T-cell (primary cell): ENCODE data around the gene TTC13. TPM values are rescaled to one million over a fixed set of nuclear protein-coding genes. Genes with fewer than 3 reads are reported as not detected.

ENCODE experiments used
- ATAC-seq, 4 experiments: fragments of 200-7000 bp in 3 of 4; fragments of 150-1000 bp in 1 of 4; cut with Tn5 transposase; replicated peaks in 1 of 4; 1 replicate in 3 of 4; 2 replicates in 1 of 4; pipeline ENCODE4 v1.10.0; 2021; ENCODE audit warnings: moderate library complexity in 3 of 4, mild to moderate bottlenecking in 2 of 4, moderate number of reproducible peaks in 1 of 4
- CTCF ChIA-PET, 2 donors: fragments of 300-600 bp; sonication (Branson Sonifier 250); formaldehyde crosslinking; loops; one replicate each; lab custom pipeline; 2022; ENCODE audit warnings: antibody characterized with exemption in 2 of 2; lab: Charles Lee
- POLR2A ChIA-PET, 2 donors: fragments of 300-600 bp; sonication (Branson Sonifier 250); formaldehyde crosslinking; loops; one replicate each; lab custom pipeline; 2022; ENCODE audit warnings: antibody characterized with exemption in 2 of 2; lab: Charles Lee
- DNase-seq, 35 experiments: peaks; one replicate each; pipeline versions ENCODE4 v3.0.0 to v3.0.0-alpha.2; 2013 to 2023
- H3K27ac ChIP-seq: one replicate; pipeline ENCODE4 v1.5.1; 2013; ENCODE audit warnings: low read length
- H3K27me3 ChIP-seq, 2 experiments: replicated peaks in 1 of 2; 1 replicate in 1 of 2; 2 replicates in 1 of 2; pipeline versions ENCODE4 v1.6.1 to v1.7.0; 2013; ENCODE audit warnings: low read length in 1 of 2, mixed read lengths in 1 of 2; ENCODE audit not compliant: control insufficient read depth in 2 of 2, insufficient read depth in 2 of 2; ENCODE audit errors: extremely low read depth in 1 of 2
- H3K36me3 ChIP-seq, 2 donors: 1 replicate in 1 of 2; 2 replicates in 1 of 2; pipeline versions ENCODE4 v1.6.1 to v1.7.0; 2013; ENCODE audit warnings: low read length in 1 of 2; ENCODE audit not compliant: control insufficient read depth in 2 of 2, insufficient read depth in 1 of 2; ENCODE audit errors: extremely low read depth in 1 of 2
- H3K4me1 ChIP-seq, 2 experiments: 1 replicate in 1 of 2; 2 replicates in 1 of 2; pipeline versions ENCODE4 v1.6.1 to v1.7.0; 2013; ENCODE audit warnings: low read length in 2 of 2, mixed read lengths in 1 of 2; ENCODE audit not compliant: insufficient read depth in 2 of 2, control insufficient read depth in 1 of 2; ENCODE audit errors: extremely low read depth in 1 of 2
- H3K4me3 ChIP-seq, 2 donors: 1 replicate in 1 of 2; 2 replicates in 1 of 2; pipeline versions ENCODE4 v1.5.1 to v1.7.0; 2013; ENCODE audit warnings: mild to moderate bottlenecking in 2 of 2, low read length in 1 of 2, moderate library complexity in 1 of 2; ENCODE audit not compliant: control insufficient read depth in 1 of 2; ENCODE audit errors: extremely low read depth in 1 of 2
- H3K9me3 ChIP-seq: 2 replicates; pipeline ENCODE4 v1.7.0; 2013
- H3K27ac Mint-ChIP-seq, 2 donors: one replicate each; pipeline ENCODE4 v1.8.0; 2020 to 2021; ENCODE audit warnings: mild to moderate bottlenecking in 2 of 2, mixed read lengths in 2 of 2
- H3K27me3 Mint-ChIP-seq, 2 donors: one replicate each; pipeline ENCODE4 v1.8.0; 2021 to 2022; ENCODE audit warnings: mixed read lengths in 2 of 2
- H3K36me3 Mint-ChIP-seq: one replicate; pipeline ENCODE4 v1.8.0; 2021; ENCODE audit warnings: mixed read lengths
- H3K4me1 Mint-ChIP-seq, 3 donors: one replicate each; pipeline ENCODE4 v1.8.0; 2020 to 2022; ENCODE audit warnings: mixed read lengths in 3 of 3, mild to moderate bottlenecking in 1 of 3
- H3K4me3 Mint-ChIP-seq, 3 donors: one replicate each; pipeline ENCODE4 v1.8.0; 2020 to 2022; ENCODE audit warnings: mild to moderate bottlenecking in 3 of 3, mixed read lengths in 3 of 3, moderate library complexity in 3 of 3
- H3K9me3 Mint-ChIP-seq, 3 donors: one replicate each; pipeline ENCODE4 v1.8.0; 2020 to 2022; ENCODE audit warnings: mixed read lengths in 3 of 3
- WGBS: methylation state at CpG from one replicate; pipeline ENCODE4 v1.1.5; 2013; ENCODE audit warnings: missing lambda C conversion rate; ENCODE audit not compliant: insufficient coverage; 5-methylcytosine and 5-hydroxymethylcytosine counted together
- total RNA-seq, 35 experiments: library from RNA in 6 of 35; stranded (reverse) in 6 of 35; fragments of 120-200 nt in 1 of 35; gene quantifications; one replicate each; pipeline versions ENCODE4 v1.2.1 to v1.2.4 and lab custom pipeline; 2013 to 2026

The TTC13 gene
- total RNA-seq, 5 donors from 2014 or later (not counting 1 experiment from before 2014, with no cell fraction given) = 39.7 to 44.9 (median 42.2) TPM

DNA sequence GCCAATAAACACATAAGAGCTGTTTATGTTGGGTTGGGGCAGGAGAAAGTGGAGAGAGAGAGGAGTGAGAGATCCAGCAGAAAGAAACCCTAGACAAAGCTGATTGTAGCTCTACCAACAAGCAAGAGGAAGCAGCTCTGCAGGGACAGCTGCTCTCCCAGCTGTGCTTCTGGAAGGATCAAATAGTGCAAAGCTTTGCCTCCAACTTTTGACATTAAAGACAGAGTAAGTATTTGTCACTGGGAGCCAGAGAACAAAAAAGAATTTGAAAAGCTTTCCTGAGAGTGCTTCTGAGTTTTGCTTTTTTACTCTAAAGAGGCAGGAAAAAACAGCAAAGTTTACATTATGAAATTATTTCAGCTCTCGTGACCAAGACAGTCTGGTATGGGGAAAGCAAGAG lies 81.9 kb downstream of the TTC13 start:
- no peak overlapping the region for H3K4me3 ChIP-seq
- no peaks in the 10 kb centered on the region for H3K9me3 ChIP-seq
- no peaks in the 10 kb centered on the region for H3K27me3 ChIP-seq
- H3K4me1 ChIP-seq = no peaks in the 10 kb centered on the region
- DNase-seq (no peak), ATAC-seq (no peak)
- no peak overlapping the region for H3K27ac ChIP-seq
- H3K36me3 ChIP-seq = peaks cover 0 to 2% of the 10 kb centered on the region in 2 donors
- Mint-ChIP-seq H3K4me3 (no peak overlapping the region), H3K27ac (no peak overlapping the region), H3K4me1 (no peaks in the 10 kb centered on the region), H3K27me3 (peaks cover 1 to 6% of the 10 kb centered on the region in 2 donors), H3K9me3 (no peaks in the 10 kb centered on the region), H3K36me3 (peaks cover 3% of the 10 kb centered on the region)
- POLR2A ChIA-PET = no interaction called here
- WGBS = no CpG with 5 or more reads among the region's 1 CpG
- CTCF ChIA-PET = no interaction called here

- no peaks in the 10 kb centered on the region for H3K9me3 ChIP-seq
- H3K36me3 ChIP-seq = no peaks in the 10 kb centered on the region
- Mint-ChIP-seq H3K36me3 (no peaks in the 10 kb centered on the region), H3K9me3 (no peaks in the 10 kb centered on the region), H3K4me3 (no peak overlapping the region), H3K27ac (no peak overlapping the region), H3K4me1 (no peaks in the 10 kb centered on the region), H3K27me3 (peaks cover 4 to 6% of the 10 kb centered on the region in 2 donors)
- DNase-seq (no peak), ATAC-seq (no peak)
- no peaks in the 10 kb centered on the region for H3K4me1 ChIP-seq
- peaks cover 0 to under 1% of the 10 kb centered on the region in 2 experiments for H3K27me3 ChIP-seq
- H3K27ac ChIP-seq = no peak overlapping the region
- ChIA-PET POLR2A (no interaction called here), CTCF (no interaction called here)
- WGBS = no CpG with 5 or more reads among the region's 2 CpGs
- no peak overlapping the region for H3K4me3 ChIP-seq
Measured at GRCh38 chr1:230895452-230895851, 83.2 kb downstream of the TTC13 start.

GRCh38 chr1:230894664-230895063 lies 84.0 kb downstream of the TTC13 start:
- ChIA-PET CTCF (no interaction called here), POLR2A (no interaction called here)
- H3K36me3 ChIP-seq = no peaks in the 10 kb centered on the region
- ATAC-seq = no peak
- DNase-seq = no peak
- peaks cover 0 to 5% of the 10 kb centered on the region in 2 experiments for H3K27me3 ChIP-seq
- Mint-ChIP-seq H3K4me3 (no peak overlapping the region), H3K4me1 (no peaks in the 10 kb centered on the region), H3K27ac (no peak overlapping the region), H3K27me3 (peaks cover 4 to 6% of the 10 kb centered on the region in 2 donors), H3K36me3 (no peaks in the 10 kb centered on the region), H3K9me3 (no peaks in the 10 kb centered on the region)
- no peaks in the 10 kb centered on the region for H3K9me3 ChIP-seq
- no peaks in the 10 kb centered on the region for H3K4me1 ChIP-seq
- 64% methylated on average over 5 of the region's 5 CpGs for WGBS
- no peak overlapping the region for H3K4me3 ChIP-seq
- H3K27ac ChIP-seq = no peak overlapping the region

GRCh38 chr1:230894032-230894431 lies 84.6 kb downstream of the TTC13 start:
- Mint-ChIP-seq H3K27me3 (peaks cover 5 to 8% of the 10 kb centered on the region in 2 donors), H3K27ac (no peak overlapping the region), H3K36me3 (no peaks in the 10 kb centered on the region), H3K4me1 (no peaks in the 10 kb centered on the region), H3K9me3 (no peaks in the 10 kb centered on the region), H3K4me3 (no peak overlapping the region)
- WGBS = 100% methylated on average over 4 of the region's 6 CpGs
- peaks cover 0 to 6% of the 10 kb centered on the region in 2 experiments for H3K27me3 ChIP-seq
- ATAC-seq (no peak), DNase-seq (no peak)
- H3K27ac ChIP-seq = no peak overlapping the region
- H3K4me1 ChIP-seq = no peaks in the 10 kb centered on the region
- ChIA-PET POLR2A (no interaction called here), CTCF (no interaction called here)
- H3K36me3 ChIP-seq = no peaks in the 10 kb centered on the region
- H3K4me3 ChIP-seq = no peak overlapping the region
- no peaks in the 10 kb centered on the region for H3K9me3 ChIP-seq

DNA sequence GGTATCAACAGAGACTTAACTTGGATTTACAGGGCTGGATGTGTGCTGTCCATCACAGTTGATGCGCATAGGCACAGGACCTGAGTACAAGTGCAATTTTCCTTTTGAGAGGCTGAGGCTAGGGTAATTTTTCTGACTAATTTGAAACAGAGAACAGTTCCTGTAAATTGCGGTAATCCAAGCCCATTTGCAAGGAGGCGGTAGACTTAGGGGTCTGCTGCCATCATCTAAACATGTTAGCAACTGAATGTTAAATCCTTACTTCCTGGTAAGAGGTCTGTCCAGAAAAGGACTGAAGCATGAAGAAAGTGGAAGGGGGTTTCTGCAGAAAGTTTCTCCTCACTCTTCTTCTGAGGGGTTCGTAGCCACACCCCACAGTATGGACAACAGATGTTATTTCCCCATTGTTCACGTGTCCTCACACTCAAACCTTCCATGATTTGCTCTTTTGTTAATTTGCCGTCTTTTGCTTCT lies 86.6 kb downstream of the TTC13 start:
- Mint-ChIP-seq H3K27ac (no peak overlapping the region), H3K4me1 (no peaks in the 10 kb centered on the region), H3K36me3 (no peaks in the 10 kb centered on the region), H3K9me3 (no peaks in the 10 kb centered on the region), H3K27me3 (peaks cover 15 to 18% of the 10 kb centered on the region in 2 donors), H3K4me3 (no peak overlapping the region)
- Histone ChIP-seq H3K27ac (no peak overlapping the region), H3K4me1 (no peaks in the 10 kb centered on the region), H3K27me3 (peaks cover 0 to 12% of the 10 kb centered on the region in 2 experiments), H3K4me3 (no peak overlapping the region), H3K9me3 (no peaks in the 10 kb centered on the region), H3K36me3 (no peaks in the 10 kb centered on the region)
- 78% methylated on average over 4 of the region's 6 CpGs for WGBS
- POLR2A ChIA-PET = interaction anchor here in 1 of 2 donors (0.7 kb wide), 1 partner anchor 33 kb away, joined by 3 read pairs; no protein-coding TSS in a partner anchor
- no peak for ATAC-seq
- DNase-seq = no peak
- CTCF ChIA-PET = no interaction called here

GRCh38 chr1:230891413-230891812 lies 87.2 kb downstream of the TTC13 start:
- no peak for ATAC-seq
- Histone ChIP-seq H3K36me3 (no peaks in the 10 kb centered on the region), H3K9me3 (no peaks in the 10 kb centered on the region), H3K4me1 (no peaks in the 10 kb centered on the region), H3K27ac (no peak overlapping the region), H3K4me3 (no peak overlapping the region), H3K27me3 (peaks cover 0 to 13% of the 10 kb centered on the region in 2 experiments)
- WGBS = no CpG with 5 or more reads among the region's 2 CpGs
- Mint-ChIP-seq H3K27me3 (peaks cover 17 to 18% of the 10 kb centered on the region in 2 donors), H3K4me1 (no peaks in the 10 kb centered on the region), H3K9me3 (no peaks in the 10 kb centered on the region), H3K27ac (no peak overlapping the region), H3K36me3 (no peaks in the 10 kb centered on the region), H3K4me3 (no peak overlapping the region)
- CTCF ChIA-PET = no interaction called here
- POLR2A ChIA-PET = interaction anchor here (0.6 to 0.7 kb wide), 2 partner anchors 34 to 623 kb away, joined by 3 read pairs; no protein-coding TSS in a partner anchor
- DNase-seq = no peak
